GM12873 (cell line): ENCODE measurements around the gene FIBCD1.
A peak's percentile ranks its signal among the peaks of the same experiment; 100 is the strongest.

Source experiments
- TF ChIP-seq, protein P1 (sequence below): IDR thresholded peaks from 2 replicates; pipeline ENCODE4 v1.5.1; 2012; ENCODE audit warnings: low read depth, mild to moderate bottlenecking, moderate library complexity, low read length, control low read depth; ENCODE audit not compliant: insufficient read depth; ENCODE audit errors: missing control alignments

FIBCD1 gene

DNA sequence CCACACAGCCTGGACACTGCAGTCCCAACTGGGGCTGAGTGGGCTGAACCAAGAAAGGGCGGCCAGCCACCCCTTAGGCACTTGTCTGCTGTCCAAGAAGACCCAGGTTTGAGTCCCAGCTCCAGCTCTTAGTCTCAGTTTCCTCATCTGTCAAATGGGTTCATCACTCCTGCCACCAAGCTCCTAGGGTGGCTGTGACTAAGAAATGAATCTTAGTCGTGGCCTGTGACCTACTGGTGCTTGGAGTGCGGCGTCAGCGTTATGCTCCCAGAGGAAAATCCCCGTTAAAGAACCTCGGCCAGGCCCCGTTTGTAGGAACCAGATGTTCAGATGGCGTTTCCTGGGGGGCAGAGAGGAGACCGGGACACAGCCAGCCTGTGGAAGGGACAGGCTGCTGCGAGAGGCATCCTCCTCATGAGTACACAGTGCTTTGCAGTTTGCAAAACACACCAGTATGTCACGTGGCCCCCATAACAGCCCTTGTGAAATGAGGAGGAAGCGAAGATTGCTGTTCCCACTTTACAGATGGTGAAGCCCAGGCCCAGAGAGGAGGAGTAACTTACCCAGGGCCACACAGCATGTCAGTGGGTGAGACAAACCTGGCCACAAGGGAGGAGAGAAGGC, 3.3 kb downstream of the FIBCD1 start:
- TF ChIP-seq, protein P1, sequence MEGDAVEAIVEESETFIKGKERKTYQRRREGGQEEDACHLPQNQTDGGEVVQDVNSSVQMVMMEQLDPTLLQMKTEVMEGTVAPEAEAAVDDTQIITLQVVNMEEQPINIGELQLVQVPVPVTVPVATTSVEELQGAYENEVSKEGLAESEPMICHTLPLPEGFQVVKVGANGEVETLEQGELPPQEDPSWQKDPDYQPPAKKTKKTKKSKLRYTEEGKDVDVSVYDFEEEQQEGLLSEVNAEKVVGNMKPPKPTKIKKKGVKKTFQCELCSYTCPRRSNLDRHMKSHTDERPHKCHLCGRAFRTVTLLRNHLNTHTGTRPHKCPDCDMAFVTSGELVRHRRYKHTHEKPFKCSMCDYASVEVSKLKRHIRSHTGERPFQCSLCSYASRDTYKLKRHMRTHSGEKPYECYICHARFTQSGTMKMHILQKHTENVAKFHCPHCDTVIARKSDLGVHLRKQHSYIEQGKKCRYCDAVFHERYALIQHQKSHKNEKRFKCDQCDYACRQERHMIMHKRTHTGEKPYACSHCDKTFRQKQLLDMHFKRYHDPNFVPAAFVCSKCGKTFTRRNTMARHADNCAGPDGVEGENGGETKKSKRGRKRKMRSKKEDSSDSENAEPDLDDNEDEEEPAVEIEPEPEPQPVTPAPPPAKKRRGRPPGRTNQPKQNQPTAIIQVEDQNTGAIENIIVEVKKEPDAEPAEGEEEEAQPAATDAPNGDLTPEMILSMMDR = no peak

DNA sequence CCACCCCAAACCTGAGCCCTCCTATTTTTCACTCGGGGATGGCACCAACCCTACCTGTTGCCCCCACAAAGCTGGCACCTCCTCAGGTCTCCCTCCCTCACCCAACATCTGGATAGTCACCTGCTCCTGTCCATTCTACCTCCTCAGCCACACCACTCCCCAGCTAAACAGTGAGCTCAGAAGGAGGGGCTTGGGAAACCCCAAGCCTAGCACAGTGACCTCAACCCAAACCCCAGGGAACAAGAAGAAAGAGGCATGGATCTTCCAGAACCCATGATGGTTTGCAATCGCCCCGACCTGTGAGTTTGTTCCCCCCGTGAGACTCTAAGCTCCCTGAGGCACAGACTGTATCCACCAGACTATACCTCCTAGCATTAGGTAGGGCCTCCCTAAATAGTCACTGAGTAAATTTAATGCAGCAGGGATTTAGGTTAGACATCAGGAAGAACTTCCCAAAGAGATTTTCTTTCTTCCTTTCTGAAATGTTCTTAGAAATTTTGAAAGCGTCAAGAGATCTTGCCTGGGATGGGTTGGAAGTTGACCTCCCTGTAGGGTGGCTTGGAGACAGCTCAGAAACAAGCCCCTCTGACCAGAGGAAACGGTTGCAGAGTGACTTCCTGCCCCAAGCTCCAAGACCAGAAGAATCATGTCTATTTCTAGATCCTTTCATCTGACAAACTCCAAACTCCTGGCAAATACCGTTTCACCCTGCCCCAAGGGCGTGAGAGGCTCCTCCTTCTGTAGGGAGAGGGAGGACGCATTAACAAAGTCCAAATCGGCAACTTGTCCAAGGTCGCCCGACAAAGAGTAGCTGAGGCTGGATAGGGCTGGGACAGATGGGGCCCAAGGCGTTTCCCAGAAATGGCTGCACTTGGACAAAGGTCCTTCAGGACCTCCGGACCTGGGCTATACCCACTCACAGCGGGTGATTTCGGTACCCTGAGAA, 4.1 kb downstream of the FIBCD1 start:
- TF ChIP-seq, protein P1 = no peak

DNA sequence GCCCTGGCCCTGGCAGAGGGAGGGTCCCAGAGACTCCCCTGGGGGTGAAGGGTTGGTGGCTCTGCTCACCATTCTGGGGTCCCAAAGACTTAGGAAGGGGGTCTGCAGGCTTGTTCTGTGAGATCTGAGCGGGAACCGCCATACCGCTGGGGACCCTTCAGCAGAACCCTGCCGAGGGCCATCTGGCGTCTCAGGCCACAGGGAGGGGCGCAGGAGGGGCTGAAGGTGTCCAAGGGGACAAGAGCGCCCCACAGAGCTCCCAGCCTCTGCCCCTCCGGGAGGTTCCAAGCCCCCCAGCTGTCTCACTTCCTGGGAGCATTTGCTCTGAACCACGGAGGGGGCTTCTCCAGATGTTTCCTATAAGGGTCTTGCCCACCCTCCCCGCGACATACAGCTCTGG, 4.8 kb downstream of the FIBCD1 start:
- TF ChIP-seq, protein P1 = no peak

DNA sequence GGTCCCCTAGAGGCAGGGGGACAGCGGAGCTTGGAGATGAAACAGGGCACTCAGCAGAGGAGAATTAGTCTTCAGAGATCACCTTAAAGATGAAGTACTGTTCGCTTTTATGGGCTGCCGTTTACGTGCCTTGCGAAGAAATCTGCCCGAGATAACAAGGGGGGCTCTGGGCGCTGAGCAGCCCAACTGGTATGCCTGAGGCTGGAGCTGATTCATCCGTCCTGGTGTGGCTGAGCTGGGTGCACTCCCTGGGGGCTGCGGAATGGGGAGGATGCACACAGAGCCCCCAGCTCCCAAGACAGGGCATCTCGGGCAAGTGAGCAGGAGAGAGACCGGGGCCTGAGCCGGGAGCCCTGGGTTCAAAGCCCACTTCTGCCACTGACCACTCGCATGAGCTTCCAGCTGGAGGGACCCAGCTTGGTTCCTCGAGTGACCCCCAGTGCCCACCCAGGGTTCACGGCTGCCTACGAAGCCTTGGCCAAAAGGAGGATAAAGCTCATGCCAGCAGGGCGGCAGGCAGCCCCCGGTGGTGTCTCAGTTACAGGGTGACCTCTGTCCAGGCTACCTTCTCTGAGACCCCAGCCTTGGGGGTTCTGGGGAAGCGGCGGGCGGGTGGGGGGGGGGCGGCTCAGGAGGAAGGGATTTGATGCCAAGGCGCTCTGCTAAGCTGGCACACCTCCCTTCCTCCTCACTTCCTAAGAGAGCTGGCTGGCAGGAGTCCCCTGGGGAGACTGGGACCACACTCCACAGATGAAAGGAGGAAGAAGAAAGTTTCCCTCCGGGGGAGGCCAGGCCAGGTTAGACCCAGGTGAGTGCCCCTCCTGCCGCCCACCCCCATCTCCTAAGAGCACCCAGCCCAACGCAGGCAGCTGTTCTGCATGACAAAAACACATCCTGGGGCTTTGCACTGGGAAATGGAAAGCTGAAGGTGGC, 5.7 kb downstream of the FIBCD1 start:
- TF ChIP-seq, protein P1 = no peak

DNA sequence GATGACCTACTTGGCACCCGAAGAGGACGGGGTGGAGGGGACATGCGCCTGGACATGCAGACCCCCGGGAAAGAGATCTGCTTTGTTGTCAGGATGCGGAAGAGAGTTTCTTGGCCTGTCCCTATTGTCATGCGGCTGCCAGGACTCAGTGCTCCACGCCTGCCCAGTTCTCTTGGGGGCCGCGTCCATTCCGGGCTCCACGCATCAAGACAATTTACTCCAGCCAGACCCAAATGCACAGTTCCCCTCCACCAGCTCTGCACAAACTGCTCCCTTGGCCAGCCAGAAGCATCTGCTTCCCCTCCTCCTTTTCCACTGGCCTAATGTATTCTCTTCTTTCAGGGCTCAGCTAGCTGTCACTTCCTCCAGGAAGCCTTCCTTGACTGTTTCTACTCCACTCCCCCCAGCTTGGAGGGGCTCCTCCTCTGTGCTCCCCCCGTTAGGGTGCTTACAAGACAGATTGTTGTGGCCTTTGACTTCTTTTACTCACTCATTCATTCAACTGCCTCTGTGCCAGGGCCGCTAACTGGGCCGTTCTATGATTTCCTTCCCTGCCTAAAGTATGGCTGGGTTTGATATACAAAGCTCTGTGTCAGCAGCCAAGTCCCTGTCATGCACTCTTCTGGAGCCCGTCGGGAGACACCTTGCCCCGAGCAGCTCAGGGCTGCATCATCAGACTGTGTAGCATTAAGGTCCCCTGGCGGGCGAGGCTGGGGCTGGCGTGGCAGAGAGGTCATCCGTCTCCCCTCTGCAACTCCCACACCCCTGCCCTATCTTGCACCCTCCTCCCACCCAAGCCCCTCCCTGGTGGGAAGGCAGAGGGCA, 6.6 kb downstream of the FIBCD1 start:
- TF ChIP-seq, protein P1 = peak; percentile 7

DNA sequence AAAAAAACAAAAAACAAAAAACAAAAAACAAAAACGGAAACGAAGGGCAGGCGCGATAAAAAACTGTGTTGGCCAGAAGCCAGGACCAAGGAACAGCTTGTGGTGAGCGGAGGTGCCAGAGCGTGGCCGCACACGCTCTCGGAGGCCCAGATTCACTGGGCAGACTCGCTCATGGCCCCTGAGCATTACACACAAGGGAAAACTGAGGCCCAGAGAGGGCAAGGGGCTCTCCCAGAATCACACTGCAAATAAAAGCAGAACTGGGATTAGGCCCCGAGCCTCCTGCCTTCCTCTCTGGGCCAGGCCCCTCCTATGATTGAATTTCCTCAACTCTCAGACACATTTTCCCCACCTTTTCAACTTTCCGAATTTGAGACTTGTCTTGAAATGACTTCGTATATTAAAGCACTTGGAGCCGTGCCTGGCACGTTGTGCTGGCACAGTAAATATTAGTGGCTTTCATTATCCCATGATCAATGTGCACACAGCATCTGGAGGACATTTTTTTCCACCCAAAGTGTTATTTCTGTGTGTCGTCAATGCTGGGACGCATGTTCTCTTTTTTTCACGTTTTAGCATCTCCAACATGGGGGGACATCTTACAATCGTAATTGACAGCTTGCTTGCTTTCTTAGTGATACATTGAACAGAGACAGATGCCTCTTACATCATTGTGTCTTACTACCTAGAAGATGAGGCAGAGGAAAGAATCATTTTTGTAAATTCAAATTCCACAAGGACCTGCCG, 7.4 kb downstream of the FIBCD1 start:
- TF ChIP-seq, protein P1 = no peak
